ENCODE measurements around the gene MIA2. TPM values are rescaled to one million over a fixed set of nuclear protein-coding genes. Genes with fewer than 3 reads are reported as not detected.
A peak's percentile ranks its signal among the peaks of the same experiment; 100 is the strongest.

The MIA2 gene, protein sequence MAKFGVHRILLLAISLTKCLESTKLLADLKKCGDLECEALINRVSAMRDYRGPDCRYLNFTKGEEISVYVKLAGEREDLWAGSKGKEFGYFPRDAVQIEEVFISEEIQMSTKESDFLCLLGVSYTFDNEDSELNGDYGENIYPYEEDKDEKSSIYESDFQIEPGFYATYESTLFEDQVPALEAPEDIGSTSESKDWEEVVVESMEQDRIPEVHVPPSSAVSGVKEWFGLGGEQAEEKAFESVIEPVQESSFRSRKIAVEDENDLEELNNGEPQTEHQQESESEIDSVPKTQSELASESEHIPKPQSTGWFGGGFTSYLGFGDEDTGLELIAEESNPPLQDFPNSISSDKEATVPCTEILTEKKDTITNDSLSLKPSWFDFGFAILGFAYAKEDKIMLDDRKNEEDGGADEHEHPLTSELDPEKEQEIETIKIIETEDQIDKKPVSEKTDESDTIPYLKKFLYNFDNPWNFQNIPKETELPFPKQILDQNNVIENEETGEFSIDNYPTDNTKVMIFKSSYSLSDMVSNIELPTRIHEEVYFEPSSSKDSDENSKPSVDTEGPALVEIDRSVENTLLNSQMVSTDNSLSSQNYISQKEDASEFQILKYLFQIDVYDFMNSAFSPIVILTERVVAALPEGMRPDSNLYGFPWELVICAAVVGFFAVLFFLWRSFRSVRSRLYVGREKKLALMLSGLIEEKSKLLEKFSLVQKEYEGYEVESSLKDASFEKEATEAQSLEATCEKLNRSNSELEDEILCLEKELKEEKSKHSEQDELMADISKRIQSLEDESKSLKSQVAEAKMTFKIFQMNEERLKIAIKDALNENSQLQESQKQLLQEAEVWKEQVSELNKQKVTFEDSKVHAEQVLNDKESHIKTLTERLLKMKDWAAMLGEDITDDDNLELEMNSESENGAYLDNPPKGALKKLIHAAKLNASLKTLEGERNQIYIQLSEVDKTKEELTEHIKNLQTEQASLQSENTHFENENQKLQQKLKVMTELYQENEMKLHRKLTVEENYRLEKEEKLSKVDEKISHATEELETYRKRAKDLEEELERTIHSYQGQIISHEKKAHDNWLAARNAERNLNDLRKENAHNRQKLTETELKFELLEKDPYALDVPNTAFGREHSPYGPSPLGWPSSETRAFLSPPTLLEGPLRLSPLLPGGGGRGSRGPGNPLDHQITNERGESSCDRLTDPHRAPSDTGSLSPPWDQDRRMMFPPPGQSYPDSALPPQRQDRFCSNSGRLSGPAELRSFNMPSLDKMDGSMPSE (N-terminal part only)
- 23.5 and 37.6 TPM in 2 replicates for total RNA-seq (ENCODE audit: low replicate concordance)
- long read RNA-seq, partial matches to known transcripts = 17 of 46 reads
- long read RNA-seq, other reads (novel, unspliced or antisense) = 29 of 46 reads

GRCh38 chr14:39233680-39234326 is at the start of gene MIA2:
Gene MIA2 (plus strand): TSS chr14:39233915. CDS start chr14:39234115, 200 bp downstream.
- no peak for TF ChIP-seq CTCF (conservative IDR thresholded peaks at IDR 0.05)
- Mint-ChIP-seq H3K4me3 (peak within 1 kb of the TSS; percentile 29), H3K4me1 (ENCODE audit: unreplicated experiment) (no peaks in the 10 kb centered on the region), H3K27ac (no peak within 1 kb of the TSS), H3K27me3 (no peaks in the 10 kb centered on the region), H3K9me3 (no peaks in the 10 kb centered on the region), H3K36me3 (no peaks in the 10 kb centered on the region)
- DNase-seq (ENCODE audit: extremely low spot score, unreplicated experiment) = no peak

DNA sequence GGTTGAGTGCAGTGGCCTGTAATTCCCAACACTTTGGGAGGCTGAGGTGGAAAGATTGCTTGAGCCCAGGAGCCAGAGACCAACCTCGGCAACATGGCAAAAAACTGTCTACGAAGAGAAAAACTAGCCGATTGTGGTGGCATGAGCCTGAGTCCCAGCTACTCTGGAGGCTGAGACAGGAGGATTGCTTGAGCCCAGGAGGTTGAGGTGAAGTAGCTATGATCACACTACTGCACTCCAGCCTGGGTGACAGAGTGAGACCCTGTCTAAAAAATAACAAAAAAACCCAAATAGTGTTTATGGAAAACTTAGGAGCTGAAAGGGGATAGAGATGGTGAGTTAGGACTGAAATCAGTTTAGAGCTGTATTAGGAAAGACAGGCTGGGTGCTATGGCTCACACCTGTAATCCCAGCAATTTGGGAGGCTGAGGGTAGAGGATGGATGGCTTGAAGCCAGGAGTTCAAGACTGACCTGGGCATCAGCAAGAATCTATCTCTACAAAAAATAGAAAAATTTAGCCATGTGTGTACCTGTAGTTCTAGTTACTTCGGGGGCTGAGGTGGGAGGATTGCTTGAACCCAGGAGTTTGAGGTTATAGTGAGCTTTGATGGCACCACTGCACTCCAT is 49.0 kb upstream of the MIA2 start:
- H3K27ac Mint-ChIP-seq = no peak overlapping the region
- no peak overlapping the region for H3K4me3 Mint-ChIP-seq

DNA sequence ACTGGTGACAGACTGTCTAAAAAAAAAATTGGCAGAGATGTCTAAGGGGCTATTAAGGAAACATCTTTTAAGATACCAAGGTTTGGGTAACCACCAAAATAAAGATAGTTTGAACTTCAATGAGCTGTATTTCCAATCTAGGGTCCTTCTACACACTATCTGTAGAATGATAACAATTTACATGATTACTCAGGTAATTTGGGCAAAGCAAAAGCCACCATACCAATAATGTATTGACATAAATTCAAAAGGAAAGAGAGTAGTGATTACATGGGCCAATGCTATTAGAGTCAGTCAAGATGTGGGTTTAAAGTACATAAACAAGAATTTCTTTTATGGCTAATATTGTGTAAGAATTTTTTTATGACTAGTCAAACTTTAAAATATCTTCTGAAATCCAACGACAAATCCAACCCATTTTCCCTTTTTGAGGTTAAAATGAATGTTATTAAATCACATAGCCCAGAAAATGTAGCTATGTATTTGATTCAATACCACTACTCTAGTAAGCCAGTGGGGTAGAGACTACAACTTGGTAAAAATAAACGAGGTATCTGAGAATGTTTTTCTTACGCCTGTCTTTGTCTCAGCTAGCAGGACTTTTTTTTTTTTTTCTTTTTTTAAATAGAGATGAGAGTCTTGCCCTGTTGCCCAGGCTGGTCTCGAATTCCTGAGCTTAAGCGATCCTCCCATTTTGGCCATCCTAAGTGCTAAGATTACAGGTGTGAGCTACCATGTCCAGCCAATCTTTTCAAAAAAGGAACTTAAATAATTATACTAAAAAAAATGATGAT is 48.3 kb upstream of the MIA2 start:
- H3K27me3 Mint-ChIP-seq = no peaks in the 10 kb centered on the region
- no peak for TF ChIP-seq CTCF (conservative IDR thresholded peaks at IDR 0.05)
- H3K36me3 Mint-ChIP-seq = peaks cover 18% of the 10 kb centered on the region
- H3K4me3 Mint-ChIP-seq = no peak overlapping the region
- H3K27ac Mint-ChIP-seq = no peak overlapping the region
- no peaks in the 10 kb centered on the region for H3K9me3 Mint-ChIP-seq
- no peak for DNase-seq (ENCODE audit: extremely low spot score, unreplicated experiment)
- H3K4me1 Mint-ChIP-seq (ENCODE audit: unreplicated experiment) = no peaks in the 10 kb centered on the region

More for the DNA sequence above, 49.0 kb upstream of the MIA2 start:
- Mint-ChIP-seq H3K4me1 (ENCODE audit: unreplicated experiment) (no peaks in the 10 kb centered on the region), H3K36me3 (peaks cover 18% of the 10 kb centered on the region), H3K27me3 (no peaks in the 10 kb centered on the region), H3K9me3 (no peaks in the 10 kb centered on the region)
- no peak for TF ChIP-seq CTCF (conservative IDR thresholded peaks at IDR 0.05)
- no peak for DNase-seq (ENCODE audit: extremely low spot score, unreplicated experiment)

DNA sequence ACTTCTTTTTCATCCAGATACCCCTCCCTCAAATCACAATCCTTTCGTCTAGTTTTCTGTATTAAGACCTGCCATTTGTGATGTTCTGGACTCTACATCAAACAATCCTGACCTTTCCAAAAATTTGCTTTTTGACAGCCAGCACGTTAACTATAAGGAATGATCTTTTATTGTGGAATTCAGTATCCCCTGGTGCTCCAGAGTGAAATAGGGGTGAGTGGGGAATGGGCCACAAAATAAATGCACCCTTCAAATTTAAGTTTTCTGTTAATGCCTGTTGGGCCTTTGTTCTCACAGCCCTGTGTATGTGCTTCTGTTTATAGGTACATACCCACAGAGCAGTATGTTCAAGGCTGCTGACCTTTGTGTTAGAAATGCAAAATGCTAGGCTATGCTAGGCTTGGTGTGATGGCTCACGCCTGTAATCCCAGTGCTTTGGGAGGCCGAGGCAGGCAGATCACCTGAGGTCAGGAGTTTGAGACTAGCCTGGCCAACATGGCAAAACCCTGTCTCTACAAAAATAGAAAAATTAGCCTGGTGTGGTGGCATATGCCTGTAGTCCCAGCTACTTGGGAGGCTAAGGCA is 46.7 kb upstream of the MIA2 start:
- H3K4me1 Mint-ChIP-seq (ENCODE audit: unreplicated experiment) = no peaks in the 10 kb centered on the region
- H3K27ac Mint-ChIP-seq = no peak overlapping the region
- DNase-seq (ENCODE audit: extremely low spot score, unreplicated experiment) = no peak
- H3K4me3 Mint-ChIP-seq = no peak overlapping the region
- TF ChIP-seq CTCF (conservative IDR thresholded peaks at IDR 0.05) = no peak
- no peaks in the 10 kb centered on the region for H3K27me3 Mint-ChIP-seq
- H3K36me3 Mint-ChIP-seq = peaks cover 18% of the 10 kb centered on the region
- no peaks in the 10 kb centered on the region for H3K9me3 Mint-ChIP-seq

Measured in type B pancreatic cell (in vitro differentiated cells).